Chondrocyte (in vitro differentiated cells): ENCODE data around the gene KIRREL3. TPM values are rescaled to one million over a fixed set of nuclear protein-coding genes. Genes with fewer than 3 reads are reported as not detected.

Experiments
- DNase-seq: peaks from one replicate; pipeline ENCODE4 v3.0.0; 2021; ENCODE audit warnings: mixed read lengths, low spot score
- H3K27ac Mint-ChIP-seq: one replicate; pipeline ENCODE4 v1.8.0; 2021; ENCODE audit warnings: mild to moderate bottlenecking, moderate library complexity, mixed read lengths; ENCODE audit not compliant: unreplicated experiment
- H3K27me3 Mint-ChIP-seq: 2 replicates; pipeline ENCODE4 v1.8.0; 2021; ENCODE audit warnings: low read depth, mixed read lengths
- H3K36me3 Mint-ChIP-seq: 2 replicates; pipeline ENCODE4 v1.8.0; 2021; ENCODE audit warnings: low read depth, mixed read lengths
- H3K4me1 Mint-ChIP-seq: 2 replicates; pipeline ENCODE4 v1.8.0; 2021; ENCODE audit warnings: low read depth, mild to moderate bottlenecking, mixed read lengths
- H3K4me3 Mint-ChIP-seq: one replicate; pipeline ENCODE4 v1.8.0; 2021; ENCODE audit warnings: mild to moderate bottlenecking, moderate library complexity, mixed read lengths; ENCODE audit not compliant: unreplicated experiment
- H3K9me3 Mint-ChIP-seq: 2 replicates; pipeline ENCODE4 v1.8.0; 2021; ENCODE audit warnings: low read depth, mixed read lengths
- total RNA-seq: library from RNA; stranded (reverse); gene quantifications from 3 replicates; pipeline ENCODE4 v1.2.1, GENCODE V29; 2021
- TF ChIP-seq, protein P1 (sequence below): fragments of 200-600 bp; sonication (generic); IDR thresholded peaks from 2 replicates; pipeline ENCODE4 v1.5.0; 2021; ENCODE audit warnings: antibody characterized with exemption, mild to moderate bottlenecking, moderate library complexity

KIRREL3 gene
- total RNA-seq, 1 donor from 2014 or later: 1.2 TPM

DNA sequence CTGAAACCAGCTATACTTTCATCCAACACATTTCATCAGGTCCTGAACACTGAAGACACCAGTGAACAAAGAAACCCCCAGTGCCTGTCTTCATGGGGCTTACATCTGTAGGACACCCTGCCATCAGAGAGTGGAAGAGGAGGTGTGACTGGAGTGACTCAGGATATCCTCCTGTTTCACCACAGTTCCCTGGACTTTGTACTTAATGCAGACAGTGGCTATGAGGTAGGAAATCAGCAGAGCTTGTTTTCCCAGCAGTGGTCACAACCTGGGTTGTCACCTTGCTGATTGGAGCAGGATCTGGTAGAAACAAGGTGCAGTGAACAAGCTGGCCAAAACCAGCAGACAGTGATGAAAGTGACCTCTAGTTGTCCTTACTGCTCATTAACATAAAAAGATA lies 128.8 kb downstream of the KIRREL3 start:
- no peak overlapping the region for H3K27ac Mint-ChIP-seq
- H3K4me1 Mint-ChIP-seq: peaks cover 5% of the 10 kb centered on the region
- H3K36me3 Mint-ChIP-seq: no peaks in the 10 kb centered on the region
- no peak for DNase-seq
- TF ChIP-seq, protein P1, sequence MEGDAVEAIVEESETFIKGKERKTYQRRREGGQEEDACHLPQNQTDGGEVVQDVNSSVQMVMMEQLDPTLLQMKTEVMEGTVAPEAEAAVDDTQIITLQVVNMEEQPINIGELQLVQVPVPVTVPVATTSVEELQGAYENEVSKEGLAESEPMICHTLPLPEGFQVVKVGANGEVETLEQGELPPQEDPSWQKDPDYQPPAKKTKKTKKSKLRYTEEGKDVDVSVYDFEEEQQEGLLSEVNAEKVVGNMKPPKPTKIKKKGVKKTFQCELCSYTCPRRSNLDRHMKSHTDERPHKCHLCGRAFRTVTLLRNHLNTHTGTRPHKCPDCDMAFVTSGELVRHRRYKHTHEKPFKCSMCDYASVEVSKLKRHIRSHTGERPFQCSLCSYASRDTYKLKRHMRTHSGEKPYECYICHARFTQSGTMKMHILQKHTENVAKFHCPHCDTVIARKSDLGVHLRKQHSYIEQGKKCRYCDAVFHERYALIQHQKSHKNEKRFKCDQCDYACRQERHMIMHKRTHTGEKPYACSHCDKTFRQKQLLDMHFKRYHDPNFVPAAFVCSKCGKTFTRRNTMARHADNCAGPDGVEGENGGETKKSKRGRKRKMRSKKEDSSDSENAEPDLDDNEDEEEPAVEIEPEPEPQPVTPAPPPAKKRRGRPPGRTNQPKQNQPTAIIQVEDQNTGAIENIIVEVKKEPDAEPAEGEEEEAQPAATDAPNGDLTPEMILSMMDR: no peak
- H3K9me3 Mint-ChIP-seq: no peaks in the 10 kb centered on the region
- H3K4me3 Mint-ChIP-seq: no peak overlapping the region
- H3K27me3 Mint-ChIP-seq: peaks cover 2% of the 10 kb centered on the region

DNA sequence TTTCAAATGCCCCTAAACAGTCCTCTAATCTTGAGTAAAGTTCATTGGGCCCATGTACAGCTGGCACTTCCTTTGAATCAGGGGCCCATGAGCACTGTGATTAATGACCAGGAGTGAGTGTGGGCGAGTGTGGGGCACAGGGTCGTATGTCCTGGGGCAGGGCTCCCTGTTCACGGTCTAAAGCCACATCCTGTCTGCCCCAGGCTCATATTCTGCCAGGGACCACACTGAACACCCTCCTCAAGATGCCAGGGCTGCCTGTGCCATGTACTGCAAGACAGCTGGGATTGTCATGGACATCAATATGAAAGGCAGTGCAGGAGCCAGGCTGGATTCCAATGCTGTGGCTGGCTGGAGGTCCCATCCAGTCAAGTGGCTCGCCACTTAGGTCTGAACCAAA lies 130.5 kb downstream of the KIRREL3 start:
- no peak for DNase-seq
- peaks cover 4% of the 10 kb centered on the region for H3K27me3 Mint-ChIP-seq
- peaks cover 5% of the 10 kb centered on the region for H3K4me1 Mint-ChIP-seq
- TF ChIP-seq, protein P1: no peak
- no peak overlapping the region for H3K4me3 Mint-ChIP-seq
- no peaks in the 10 kb centered on the region for H3K9me3 Mint-ChIP-seq
- H3K27ac Mint-ChIP-seq: no peak overlapping the region
- no peaks in the 10 kb centered on the region for H3K36me3 Mint-ChIP-seq

DNA sequence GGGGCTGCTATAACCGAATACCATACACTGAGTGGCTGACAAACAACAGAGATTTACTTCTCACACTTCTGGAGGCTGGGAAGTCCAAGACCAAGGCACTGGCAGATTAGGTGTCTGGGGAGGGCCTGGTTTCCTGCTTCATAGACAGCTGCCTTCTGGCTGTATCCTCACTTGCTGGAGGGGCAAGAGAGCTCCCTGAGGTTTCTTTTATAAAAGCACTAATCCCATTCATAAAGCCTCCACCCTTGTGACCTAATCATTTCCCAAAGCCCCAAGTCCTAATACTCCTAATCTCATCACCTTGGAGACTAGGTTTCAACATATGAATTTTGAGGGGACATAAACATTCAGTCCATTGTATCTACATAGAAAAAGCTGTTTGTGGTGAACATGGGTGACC lies 131.8 kb downstream of the KIRREL3 start:
- H3K9me3 Mint-ChIP-seq: no peaks in the 10 kb centered on the region
- TF ChIP-seq, protein P1: no peak
- peaks cover 4% of the 10 kb centered on the region for H3K27me3 Mint-ChIP-seq
- no peak for DNase-seq
- no peak overlapping the region for H3K4me3 Mint-ChIP-seq
- H3K4me1 Mint-ChIP-seq: no peaks in the 10 kb centered on the region
- H3K27ac Mint-ChIP-seq: no peak overlapping the region
- H3K36me3 Mint-ChIP-seq: no peaks in the 10 kb centered on the region

DNA sequence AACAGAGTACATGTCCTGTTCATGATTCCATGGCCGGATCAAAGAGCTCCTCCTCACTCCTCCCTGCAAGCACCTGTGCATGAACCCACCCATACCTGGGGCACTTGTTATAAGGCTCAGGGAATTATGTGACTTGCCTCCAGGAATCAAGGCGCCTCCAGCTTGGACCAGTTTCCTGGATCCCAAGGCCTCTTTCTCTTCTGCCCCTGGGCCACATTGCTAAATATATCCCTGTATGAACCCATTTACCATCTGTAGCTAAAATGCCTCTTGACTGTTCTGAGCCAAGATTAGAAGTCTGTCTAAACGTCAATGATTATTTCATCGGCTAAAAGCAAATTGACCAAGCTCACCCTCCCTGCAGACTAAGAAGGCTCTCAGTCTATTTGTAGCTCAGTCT lies 135.6 kb downstream of the KIRREL3 start:
- Mint-ChIP-seq H3K27me3 (peaks cover 8% of the 10 kb centered on the region), H3K27ac (no peak overlapping the region), H3K4me3 (no peak overlapping the region), H3K4me1 (no peaks in the 10 kb centered on the region), H3K9me3 (peaks cover under 1% of the 10 kb centered on the region), H3K36me3 (no peaks in the 10 kb centered on the region)
- no peak for DNase-seq
- TF ChIP-seq, protein P1: no peak

DNA sequence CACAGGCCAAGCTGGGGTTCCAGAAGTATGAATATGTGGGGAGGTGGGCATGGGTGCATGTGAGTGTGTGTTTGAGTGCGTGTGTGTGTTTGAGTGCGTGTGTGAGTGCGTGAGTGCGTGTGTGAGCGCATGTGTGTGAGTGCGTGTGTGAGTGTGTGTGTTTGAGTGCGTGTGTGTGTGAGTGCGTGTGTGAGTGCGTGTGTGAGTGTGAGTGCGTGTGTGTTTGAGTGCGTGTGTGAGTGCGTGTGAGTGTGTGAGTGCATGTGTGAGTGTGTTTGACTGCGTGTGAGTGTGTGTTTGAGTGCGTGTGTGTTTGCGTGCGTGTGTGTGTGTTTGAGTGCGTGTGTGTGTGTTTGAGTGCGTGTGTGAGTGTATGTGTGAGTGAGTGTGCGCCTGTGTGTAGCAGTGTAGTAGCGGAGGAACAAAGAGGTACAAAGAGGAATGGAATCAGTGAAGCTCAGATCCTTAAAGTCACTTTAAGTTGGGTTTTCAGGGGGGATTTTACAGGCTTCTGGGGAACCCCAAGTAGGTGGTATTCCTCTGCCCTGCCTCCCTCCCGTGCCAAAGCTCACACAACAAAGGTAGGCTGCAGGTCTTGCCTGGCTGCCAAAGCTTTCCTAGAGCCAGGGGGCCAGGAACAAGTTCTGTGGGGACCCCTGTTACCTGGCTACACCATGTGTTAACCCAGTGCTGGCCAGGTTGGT lies 137.1 kb downstream of the KIRREL3 start:
- Mint-ChIP-seq H3K27ac (no peak overlapping the region), H3K27me3 (peaks cover 8% of the 10 kb centered on the region), H3K9me3 (peaks cover 3% of the 10 kb centered on the region), H3K36me3 (no peaks in the 10 kb centered on the region), H3K4me3 (no peak overlapping the region), H3K4me1 (no peaks in the 10 kb centered on the region)
- TF ChIP-seq, protein P1: no peak
- DNase-seq: no peak
